ENCODE results near the gene WFDC8.

DNA sequence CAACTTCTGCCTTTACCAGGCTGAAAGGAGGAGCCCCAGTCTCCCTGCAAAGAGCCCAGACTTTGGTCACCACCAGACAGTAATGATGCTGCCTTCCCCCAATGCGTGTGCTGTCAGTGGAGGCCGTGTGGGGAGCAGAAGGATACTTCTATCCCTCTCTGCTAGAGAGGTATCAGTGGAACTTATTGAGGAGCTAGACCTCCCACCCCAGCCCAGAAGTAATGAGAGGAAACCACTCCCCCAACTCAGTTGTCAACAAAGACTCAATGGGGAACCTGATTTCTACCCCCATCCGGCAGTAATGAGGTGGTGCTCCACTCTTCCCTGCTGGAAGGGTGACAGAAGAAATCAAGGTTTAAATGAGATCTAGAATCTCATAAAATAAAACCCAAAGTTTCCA is 4.4 kb upstream of the WFDC8 start:
- no peak for TF ChIP-seq POLR2AphosphoS5 (IDR thresholded peaks at IDR 0.05; ENCODE audit: borderline replicate concordance, low read depth, low read length)
- TF ChIP-seq EZH2 (IDR thresholded peaks at IDR 0.05): no peak
- no peak for TF ChIP-seq FOXP2 (optimal IDR thresholded peaks at IDR 0.05; ENCODE audit: control extremely low read depth, extremely low read length, insufficient read depth)

All from SK-N-MC (cell line).